Measurements from ENCODE around the gene SLC16A2. TPM values are rescaled to one million over a fixed set of nuclear protein-coding genes. Genes with fewer than 3 reads are reported as not detected.

Gene SLC16A2
- total RNA-seq, 1 experiment from 2014 or later = 0.32 TPM

GRCh38 chrX:74426071-74426470, 4.8 kb downstream of the SLC16A2 start:
- RAD21 ChIA-PET (ENCODE audit: low non-redundant PET in 1 of 2, low total read pairs in 2 of 2, uncharacterized antibody in 2 of 2, unreplicated experiment in 2 of 2) = no interaction called here

More at GRCh38 chrX:74426071-74426470, 4.8 kb downstream of the SLC16A2 start:
- ATAC-seq = no peak
- intact Hi-C loops (cut with micrococcal nuclease) = no loop called here
- no peak for DNase-seq (ENCODE audit: low read depth, low spot score)
- no peak overlapping the region for H3K9ac ChIP-seq (ENCODE audit: low read length)
- no peaks in the 10 kb centered on the region for H3K9me3 ChIP-seq (ENCODE audit: control insufficient read depth in 1 of 2, insufficient read depth in 1 of 2, low read depth in 1 of 2, low read length in 2 of 2)
- H3K4me1 ChIP-seq (ENCODE audit: control insufficient read depth in 1 of 2, insufficient read depth in 2 of 2, low read length in 2 of 2) = no peaks in the 10 kb centered on the region
- ChIA-PET CTCF (no interaction called here), POLR2A (no interaction called here)
- BruUV-seq (replicated peaks) = no TSS peak
- H3K4me3 ChIP-seq (replicated peaks in 1 of 2; ENCODE audit: low read depth in 1 of 2, low read length in 2 of 2) = no peak overlapping the region
- no peaks in the 10 kb centered on the region for H3K9me2 ChIP-seq (ENCODE audit: insufficient read depth)
- H3K36me3 ChIP-seq (ENCODE audit: control insufficient read depth in 1 of 2, insufficient read depth in 2 of 2, low read length in 2 of 2) = no peaks in the 10 kb centered on the region
- no peaks in the 10 kb centered on the region for H4K20me1 ChIP-seq (ENCODE audit: insufficient read depth)
- no peaks in the 10 kb centered on the region for H3K79me2 ChIP-seq (ENCODE audit: insufficient read depth, low read length)
- H3K27me3 ChIP-seq (ENCODE audit: insufficient read depth, low read length) = no peaks in the 10 kb centered on the region
- H3K4me2 ChIP-seq (ENCODE audit: low read length) = no peak overlapping the region
- no peak overlapping the region for H3K27ac ChIP-seq (ENCODE audit: low read depth, low read length)
- TF ChIP-seq TCF7L2 (IDR thresholded peaks at IDR 0.05; ENCODE audit: borderline replicate concordance, extremely low read depth, insufficient read depth, insufficient read length) = no peak
- no peak for TF ChIP-seq SIN3A (IDR thresholded peaks at IDR 0.05; ENCODE audit: low read depth)
- no peak for TF ChIP-seq SP1 (IDR thresholded peaks at IDR 0.05; ENCODE audit: low read depth)
- no peak for TF ChIP-seq REST (IDR thresholded peaks at IDR 0.05; ENCODE audit: low read depth)
- no peak for TF ChIP-seq EZH2phosphoT487 (IDR thresholded peaks at IDR 0.05; ENCODE audit: borderline replicate concordance)
- no peak for TF ChIP-seq MAX (IDR thresholded peaks at IDR 0.05)
- no peak for TF ChIP-seq POLR2AphosphoS5 (IDR thresholded peaks at IDR 0.05; ENCODE audit: low read depth, low read length)
- no peak for TF ChIP-seq ZFX (IDR thresholded peaks at IDR 0.05)
- no peak for TF ChIP-seq ATF3 (IDR thresholded peaks at IDR 0.05)
- no peak for TF ChIP-seq ZBTB33 (IDR thresholded peaks at IDR 0.05; ENCODE audit: extremely low read depth, insufficient replicate concordance, low read length)
- no peak for TF ChIP-seq ZNF274 (IDR thresholded peaks at IDR 0.05; ENCODE audit: low read depth, low read length)
- TF ChIP-seq CTCF (IDR thresholded peaks at IDR 0.05 in 2 of 3, conservative IDR thresholded peaks at IDR 0.05 in 1 of 3; ENCODE audit: borderline replicate concordance in 1 of 3, insufficient read depth in 1 of 3, low read depth in 2 of 3, low read length in 2 of 3) = no peak
- TF ChIP-seq EGR1 (IDR thresholded peaks at IDR 0.05; ENCODE audit: low read depth) = no peak
- no peak for TF ChIP-seq POLR2A (IDR thresholded peaks at IDR 0.05; ENCODE audit: borderline replicate concordance, extremely low read depth, insufficient read depth, insufficient read length)
- TF ChIP-seq CEBPB (IDR thresholded peaks at IDR 0.05; ENCODE audit: low read depth) = no peak
- no peak overlapping the region for H2AFZ ChIP-seq (ENCODE audit: low read depth, low read length, poor library complexity, severe bottlenecking)

Data from HCT116 (cell line).